HepG2 (cell line): Measurements from ENCODE around the gene LYZ. TPM values are rescaled to one million over a fixed set of nuclear protein-coding genes. Genes with fewer than 3 reads are reported as not detected.

Experiments
- ATAD3A ChIP-seq: sonication (generic); formaldehyde crosslinking; IDR thresholded peaks from 2 replicates; pipeline ENCODE4 v1.4.0; 2020; ENCODE audit warnings: missing genetic modification reagents
- ETV5 ChIP-seq: IDR thresholded peaks from 2 replicates; pipeline ENCODE4 v1.6.1; 2018; ENCODE audit warnings: missing biosample characterization, missing genetic modification reagents, inconsistent platforms, borderline replicate concordance
- FOXA1 ChIP-seq, 2 experiments: fragments of 450-650 bp in 1 of 2; sonication (generic) in 1 of 2; formaldehyde crosslinking in 1 of 2; IDR thresholded peaks; 2 replicates each; pipeline versions ENCODE4 v1.4.0 to v1.6.1; 2016 to 2020; ENCODE audit warnings: missing genetic modification reagents in 1 of 2
- KAT8 ChIP-seq: IDR thresholded peaks from 2 replicates; pipeline ENCODE4 v1.6.1; 2016; ENCODE audit warnings: missing genetic modification reagents, missing compliant biosample characterization
- KDM1A ChIP-seq: IDR thresholded peaks from 2 replicates; pipeline ENCODE4 v1.6.1; 2016; ENCODE audit warnings: missing compliant biosample characterization
- PHF21A ChIP-seq: sonication (generic); formaldehyde crosslinking; IDR thresholded peaks from 2 replicates; pipeline ENCODE4 v1.5.0; 2020; ENCODE audit warnings: mild to moderate bottlenecking, missing genetic modification reagents
- PRMT3 ChIP-seq: sonication (generic); formaldehyde crosslinking; IDR thresholded peaks from 2 replicates; pipeline ENCODE4 v1.8.1; 2022; ENCODE audit warnings: low read depth, mild to moderate bottlenecking, moderate library complexity, missing genetic modification reagents, borderline replicate concordance
- RBM22 ChIP-seq: fragments of 200-400 bp; formaldehyde crosslinking; optimal IDR thresholded peaks from 2 replicates; pipeline ENCODE3; 2017; ENCODE audit warnings: mild to moderate bottlenecking, low read length, moderate library complexity
- SMAD9 ChIP-seq: sonication (generic); formaldehyde crosslinking; IDR thresholded peaks from 2 replicates; pipeline ENCODE4 v1.5.1; 2020; ENCODE audit warnings: mild to moderate bottlenecking, missing genetic modification reagents
- SOX6 ChIP-seq, 2 experiments: fragments of 450-650 bp in 1 of 2; sonication (generic) in 1 of 2; formaldehyde crosslinking in 1 of 2; IDR thresholded peaks; 2 replicates each; pipeline versions ENCODE4 v1.4.0 to v1.6.1; 2017 to 2020; ENCODE audit warnings: antibody characterized with exemption in 1 of 2, mild to moderate bottlenecking in 1 of 2, missing genetic modification reagents in 1 of 2
- TBX2 ChIP-seq: sonication (generic); formaldehyde crosslinking; IDR thresholded peaks from 2 replicates; pipeline ENCODE4 v1.5.0; 2020; ENCODE audit warnings: missing genetic modification reagents, mild to moderate bottlenecking, borderline replicate concordance
- ZFY ChIP-seq: sonication (generic); formaldehyde crosslinking; IDR thresholded peaks from 2 replicates; pipeline ENCODE4 v1.4.0; 2020; ENCODE audit warnings: missing genetic modification reagents
- ZMYM3 ChIP-seq: sonication (generic); formaldehyde crosslinking; IDR thresholded peaks from 2 replicates; pipeline ENCODE4 v1.5.1; 2020; ENCODE audit warnings: mild to moderate bottlenecking, missing genetic modification reagents
- ZNF180 ChIP-seq: sonication (generic); formaldehyde crosslinking; IDR thresholded peaks from 2 replicates; pipeline ENCODE4 v1.4.0; 2020; ENCODE audit warnings: low read depth, missing genetic modification reagents, borderline replicate concordance
- ZNF235 ChIP-seq: sonication (generic); formaldehyde crosslinking; IDR thresholded peaks from 2 replicates; pipeline ENCODE4 v1.8.1; 2023; ENCODE audit warnings: mild to moderate bottlenecking, missing genetic modification reagents, borderline replicate concordance
- ZNF550 ChIP-seq: sonication (generic); formaldehyde crosslinking; IDR thresholded peaks from 2 replicates; pipeline ENCODE4 v1.4.0; 2020; ENCODE audit warnings: mild to moderate bottlenecking, missing genetic modification reagents, borderline replicate concordance
- ZNF746 ChIP-seq: sonication (generic); formaldehyde crosslinking; IDR thresholded peaks from 2 replicates; pipeline ENCODE4 v1.8.0; 2022; ENCODE audit warnings: mild to moderate bottlenecking, missing genetic modification reagents
- polyA plus RNA-seq, 8 experiments: library from polyadenylated mRNA; depleted of rRNA in 3 of 8; stranded (reverse) in 7 of 8; unstranded in 1 of 8; fragments of >200 nt; fragmentation: Illumina TruSeq in 4 of 8; extraction: Trizol in 4 of 8; gene quantifications; 2 replicates each; pipeline versions ENCODE4 v1.2.1 to v1.2.3, GENCODE V29; 2011 to 2016; ENCODE audit warnings: low read depth in 4 of 8, missing spikeins in 1 of 8, mixed read lengths in 1 of 8; ENCODE audit not compliant: insufficient read depth in 1 of 8
- total RNA-seq, 5 experiments: library from RNA; depleted of rRNA; stranded (reverse); fragments of >200 nt; fragmentation: Illumina TruSeq; extraction: Trizol; gene quantifications; 2 replicates each; pipeline ENCODE4 v1.2.3, GENCODE V29; 2016; ENCODE audit warnings: low read depth in 1 of 5
- TF ChIP-seq, protein P1 (sequence below): sonication (generic); IDR thresholded peaks from 2 replicates; pipeline ENCODE4 v1.6.1; 2016; ENCODE audit warnings: low read depth, borderline replicate concordance
- TF ChIP-seq, protein P2 (sequence below): sonication (generic); formaldehyde crosslinking; IDR thresholded peaks from 2 replicates; pipeline ENCODE4 v1.5.0; 2020; ENCODE audit warnings: missing genetic modification reagents
- TF ChIP-seq, protein P3 (sequence below): IDR thresholded peaks from 2 replicates; pipeline ENCODE4 v1.6.1; 2016; ENCODE audit warnings: missing compliant biosample characterization, missing genetic modification reagents, borderline replicate concordance
- TF ChIP-seq, protein P4 (sequence below): IDR thresholded peaks from 2 replicates; pipeline ENCODE4 v1.4.0; 2020; ENCODE audit warnings: mild to moderate bottlenecking, missing genetic modification reagents

LYZ gene
- total and polyA plus RNA-seq, 2 of the 13 experiments (the other 11 are each of a cell fraction or from before 2014, with no cell fraction given): 1,788 to 2,054 TPM

DNA sequence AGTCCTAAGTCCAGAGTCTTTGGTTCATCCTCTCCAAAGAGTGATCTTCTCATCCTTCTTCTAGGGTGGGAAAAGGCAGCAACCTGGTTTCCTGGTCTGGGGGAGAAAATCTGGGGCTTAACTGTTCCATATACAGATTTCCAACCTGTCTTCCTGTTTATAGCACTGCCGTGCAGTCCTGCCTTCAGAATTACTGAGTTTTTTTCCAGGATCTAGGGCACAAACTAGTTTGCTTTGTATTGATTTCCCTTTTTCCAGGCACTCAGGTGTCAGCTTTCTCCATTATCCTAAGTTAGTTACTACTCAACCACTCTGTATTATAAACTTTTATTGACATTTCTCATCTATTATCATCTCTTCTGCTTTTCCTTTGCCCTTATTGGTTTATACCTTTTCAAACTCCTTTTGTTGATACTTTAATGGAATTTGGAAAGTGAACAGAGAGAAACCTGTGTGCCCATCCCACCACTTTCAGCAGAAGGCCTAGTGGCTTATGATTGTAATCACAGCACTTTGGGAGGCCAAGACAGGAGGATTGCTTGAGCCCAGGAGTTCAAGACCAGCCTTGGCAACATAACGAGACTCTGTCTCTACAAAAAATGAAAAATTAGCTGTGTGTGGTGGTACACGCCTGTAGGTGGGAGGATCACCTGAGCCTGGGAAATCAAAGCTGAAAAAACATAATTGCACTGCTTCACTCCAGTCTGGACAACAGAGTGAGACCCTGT is 4.1 kb upstream of the LYZ start (continued):
- TF ChIP-seq, protein P1, sequence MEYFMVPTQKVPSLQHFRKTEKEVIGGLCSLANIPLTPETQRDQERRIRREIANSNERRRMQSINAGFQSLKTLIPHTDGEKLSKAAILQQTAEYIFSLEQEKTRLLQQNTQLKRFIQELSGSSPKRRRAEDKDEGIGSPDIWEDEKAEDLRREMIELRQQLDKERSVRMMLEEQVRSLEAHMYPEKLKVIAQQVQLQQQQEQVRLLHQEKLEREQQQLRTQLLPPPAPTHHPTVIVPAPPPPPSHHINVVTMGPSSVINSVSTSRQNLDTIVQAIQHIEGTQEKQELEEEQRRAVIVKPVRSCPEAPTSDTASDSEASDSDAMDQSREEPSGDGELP: no peak
- peak; percentile 35; the same call in 1 of the 2 replicates for TF ChIP-seq KAT8 (CRISPR knock-in tag)
- TF ChIP-seq, protein P2, sequence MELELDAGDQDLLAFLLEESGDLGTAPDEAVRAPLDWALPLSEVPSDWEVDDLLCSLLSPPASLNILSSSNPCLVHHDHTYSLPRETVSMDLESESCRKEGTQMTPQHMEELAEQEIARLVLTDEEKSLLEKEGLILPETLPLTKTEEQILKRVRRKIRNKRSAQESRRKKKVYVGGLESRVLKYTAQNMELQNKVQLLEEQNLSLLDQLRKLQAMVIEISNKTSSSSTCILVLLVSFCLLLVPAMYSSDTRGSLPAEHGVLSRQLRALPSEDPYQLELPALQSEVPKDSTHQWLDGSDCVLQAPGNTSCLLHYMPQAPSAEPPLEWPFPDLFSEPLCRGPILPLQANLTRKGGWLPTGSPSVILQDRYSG (CRISPR knock-in tag): no peak
- no peak for TF ChIP-seq SOX6 (IDR thresholded peaks at IDR 0.05)
- peak; percentile 74 for TF ChIP-seq SOX6 (CRISPR knock-in tag; IDR thresholded peaks at IDR 0.05)
- TF ChIP-seq ZNF235 (CRISPR knock-in tag): no peak
- 0 out of 2 replicates have a peak, but pooled peaks have one; percentile 4 for TF ChIP-seq ZFY (CRISPR knock-in tag)
- TF ChIP-seq FOXA1 (IDR thresholded peaks at IDR 0.05): no peak
- no peak for TF ChIP-seq FOXA1 (CRISPR knock-in tag; IDR thresholded peaks at IDR 0.05)
- no peak for TF ChIP-seq RBM22
- TF ChIP-seq ETV5 (CRISPR knock-in tag): no peak; the same call in 1 of the 2 replicates
- no peak for TF ChIP-seq ZNF746
- TF ChIP-seq, protein P3, sequence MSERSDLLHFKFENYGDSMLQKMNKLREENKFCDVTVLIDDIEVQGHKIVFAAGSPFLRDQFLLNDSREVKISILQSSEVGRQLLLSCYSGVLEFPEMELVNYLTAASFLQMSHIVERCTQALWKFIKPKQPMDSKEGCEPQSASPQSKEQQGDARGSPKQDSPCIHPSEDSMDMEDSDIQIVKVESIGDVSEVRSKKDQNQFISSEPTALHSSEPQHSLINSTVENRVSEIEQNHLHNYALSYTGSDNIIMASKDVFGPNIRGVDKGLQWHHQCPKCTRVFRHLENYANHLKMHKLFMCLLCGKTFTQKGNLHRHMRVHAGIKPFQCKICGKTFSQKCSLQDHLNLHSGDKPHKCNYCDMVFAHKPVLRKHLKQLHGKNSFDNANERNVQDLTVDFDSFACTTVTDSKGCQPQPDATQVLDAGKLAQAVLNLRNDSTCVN (CRISPR knock-in tag): no peak
- TF ChIP-seq KDM1A: 0 out of 2 replicates have a peak, but pooled peaks have one; percentile 40
- TF ChIP-seq, protein P4, sequence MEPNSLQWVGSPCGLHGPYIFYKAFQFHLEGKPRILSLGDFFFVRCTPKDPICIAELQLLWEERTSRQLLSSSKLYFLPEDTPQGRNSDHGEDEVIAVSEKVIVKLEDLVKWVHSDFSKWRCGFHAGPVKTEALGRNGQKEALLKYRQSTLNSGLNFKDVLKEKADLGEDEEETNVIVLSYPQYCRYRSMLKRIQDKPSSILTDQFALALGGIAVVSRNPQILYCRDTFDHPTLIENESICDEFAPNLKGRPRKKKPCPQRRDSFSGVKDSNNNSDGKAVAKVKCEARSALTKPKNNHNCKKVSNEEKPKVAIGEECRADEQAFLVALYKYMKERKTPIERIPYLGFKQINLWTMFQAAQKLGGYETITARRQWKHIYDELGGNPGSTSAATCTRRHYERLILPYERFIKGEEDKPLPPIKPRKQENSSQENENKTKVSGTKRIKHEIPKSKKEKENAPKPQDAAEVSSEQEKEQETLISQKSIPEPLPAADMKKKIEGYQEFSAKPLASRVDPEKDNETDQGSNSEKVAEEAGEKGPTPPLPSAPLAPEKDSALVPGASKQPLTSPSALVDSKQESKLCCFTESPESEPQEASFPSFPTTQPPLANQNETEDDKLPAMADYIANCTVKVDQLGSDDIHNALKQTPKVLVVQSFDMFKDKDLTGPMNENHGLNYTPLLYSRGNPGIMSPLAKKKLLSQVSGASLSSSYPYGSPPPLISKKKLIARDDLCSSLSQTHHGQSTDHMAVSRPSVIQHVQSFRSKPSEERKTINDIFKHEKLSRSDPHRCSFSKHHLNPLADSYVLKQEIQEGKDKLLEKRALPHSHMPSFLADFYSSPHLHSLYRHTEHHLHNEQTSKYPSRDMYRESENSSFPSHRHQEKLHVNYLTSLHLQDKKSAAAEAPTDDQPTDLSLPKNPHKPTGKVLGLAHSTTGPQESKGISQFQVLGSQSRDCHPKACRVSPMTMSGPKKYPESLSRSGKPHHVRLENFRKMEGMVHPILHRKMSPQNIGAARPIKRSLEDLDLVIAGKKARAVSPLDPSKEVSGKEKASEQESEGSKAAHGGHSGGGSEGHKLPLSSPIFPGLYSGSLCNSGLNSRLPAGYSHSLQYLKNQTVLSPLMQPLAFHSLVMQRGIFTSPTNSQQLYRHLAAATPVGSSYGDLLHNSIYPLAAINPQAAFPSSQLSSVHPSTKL (CRISPR knock-in tag): peak; percentile 56
- TF ChIP-seq PHF21A (CRISPR knock-in tag): peak; percentile 55; the same call in 1 of the 2 replicates
- no peak for TF ChIP-seq SMAD9 (CRISPR knock-in tag)
- TF ChIP-seq ZNF180 (CRISPR knock-in tag): no peak
- TF ChIP-seq ATAD3A (CRISPR knock-in tag): no peak
- no peak for TF ChIP-seq ZNF550 (CRISPR knock-in tag)
- TF ChIP-seq ZMYM3: peak; percentile 79
- no peak for TF ChIP-seq PRMT3 (CRISPR knock-in tag)
- TF ChIP-seq TBX2 (CRISPR knock-in tag): 0 out of 2 replicates have a peak, but pooled peaks have one; percentile 11
